ENCODE data around the gene TLE6.

- TF ChIP-seq CTCF (IDR thresholded peaks at IDR 0.05 in 4 of 5, conservative IDR thresholded peaks at IDR 0.05 in 1 of 5) = no peak
- TF ChIP-seq POLR2A (IDR thresholded peaks at IDR 0.05) = no peak
Measured at GRCh38 chr19:2982983-2983350, 5.6 kb downstream of the TLE6 start.
